ENCODE data around the gene CHMP4B.

GRCh38 chr20:33868595-33868994 lies 57.4 kb downstream of the CHMP4B start:
- TF ChIP-seq, protein P1, sequence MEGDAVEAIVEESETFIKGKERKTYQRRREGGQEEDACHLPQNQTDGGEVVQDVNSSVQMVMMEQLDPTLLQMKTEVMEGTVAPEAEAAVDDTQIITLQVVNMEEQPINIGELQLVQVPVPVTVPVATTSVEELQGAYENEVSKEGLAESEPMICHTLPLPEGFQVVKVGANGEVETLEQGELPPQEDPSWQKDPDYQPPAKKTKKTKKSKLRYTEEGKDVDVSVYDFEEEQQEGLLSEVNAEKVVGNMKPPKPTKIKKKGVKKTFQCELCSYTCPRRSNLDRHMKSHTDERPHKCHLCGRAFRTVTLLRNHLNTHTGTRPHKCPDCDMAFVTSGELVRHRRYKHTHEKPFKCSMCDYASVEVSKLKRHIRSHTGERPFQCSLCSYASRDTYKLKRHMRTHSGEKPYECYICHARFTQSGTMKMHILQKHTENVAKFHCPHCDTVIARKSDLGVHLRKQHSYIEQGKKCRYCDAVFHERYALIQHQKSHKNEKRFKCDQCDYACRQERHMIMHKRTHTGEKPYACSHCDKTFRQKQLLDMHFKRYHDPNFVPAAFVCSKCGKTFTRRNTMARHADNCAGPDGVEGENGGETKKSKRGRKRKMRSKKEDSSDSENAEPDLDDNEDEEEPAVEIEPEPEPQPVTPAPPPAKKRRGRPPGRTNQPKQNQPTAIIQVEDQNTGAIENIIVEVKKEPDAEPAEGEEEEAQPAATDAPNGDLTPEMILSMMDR (conservative IDR thresholded peaks at IDR 0.05; ENCODE audit: low read depth, low read length): no peak
- no peak for TF ChIP-seq EZH2 (IDR thresholded peaks at IDR 0.05; ENCODE audit: borderline replicate concordance, low read depth, low read length, poor library complexity, severe bottlenecking)
